HepG2 (cell line): ENCODE measurements around the gene DDAH1. TPM values are rescaled to one million over a fixed set of nuclear protein-coding genes. Genes with fewer than 3 reads are reported as not detected.

ENCODE experiments used
- ATM ChIP-seq: fragments of 450-650 bp; IDR thresholded peaks from 2 replicates; pipeline ENCODE4 v1.7.1; 2017; ENCODE audit warnings: mild to moderate bottlenecking, borderline replicate concordance
- DPF2 ChIP-seq: sonication (generic); formaldehyde crosslinking; IDR thresholded peaks from 2 replicates; pipeline ENCODE4 v1.4.0; 2020; ENCODE audit warnings: mild to moderate bottlenecking, low read depth, missing genetic modification reagents, borderline replicate concordance
- FIP1L1 ChIP-seq: fragments of 200-400 bp; formaldehyde crosslinking; IDR thresholded peaks from 2 replicates; pipeline ENCODE4 v1.6.1; 2018; ENCODE audit warnings: low read depth, mild to moderate bottlenecking, low read length, moderate library complexity, borderline replicate concordance; ENCODE audit not compliant: insufficient read depth
- GTF3A ChIP-seq: sonication (generic); formaldehyde crosslinking; conservative IDR thresholded peaks from 2 replicates; pipeline ENCODE4 v1.4.0; 2020; ENCODE audit warnings: mild to moderate bottlenecking, missing genetic modification reagents
- HOXA7 ChIP-seq: sonication (generic); formaldehyde crosslinking; IDR thresholded peaks from 2 replicates; pipeline ENCODE4 v1.8.1; 2022; ENCODE audit warnings: mild to moderate bottlenecking, missing genetic modification reagents, moderate library complexity
- ISL2 ChIP-seq: sonication (generic); formaldehyde crosslinking; IDR thresholded peaks from 2 replicates; pipeline ENCODE4 v1.5.0; 2020; ENCODE audit warnings: missing genetic modification reagents
- SIX4 ChIP-seq: sonication (generic); formaldehyde crosslinking; IDR thresholded peaks from 2 replicates; pipeline ENCODE4 v1.4.0; 2020; ENCODE audit warnings: missing genetic modification reagents
- SP1 ChIP-seq, 2 experiments: fragments of 450-650 bp in 1 of 2; sonication (generic) in 1 of 2; formaldehyde crosslinking in 1 of 2; IDR thresholded peaks; 2 replicates each; pipeline versions ENCODE4 v1.4.0 to v1.6.1; 2016 to 2020; ENCODE audit warnings: missing genetic modification reagents in 1 of 2
- ZNF737 ChIP-seq: sonication (generic); formaldehyde crosslinking; IDR thresholded peaks from 2 replicates; pipeline ENCODE4 v1.5.0; 2020; ENCODE audit warnings: missing genetic modification reagents, mild to moderate bottlenecking, borderline replicate concordance
- polyA plus RNA-seq, 8 experiments: library from polyadenylated mRNA; depleted of rRNA in 3 of 8; stranded (reverse) in 7 of 8; unstranded in 1 of 8; fragments of >200 nt; fragmentation: Illumina TruSeq in 4 of 8; extraction: Trizol in 4 of 8; gene quantifications; 2 replicates each; pipeline versions ENCODE4 v1.2.1 to v1.2.3, GENCODE V29; 2011 to 2016; ENCODE audit warnings: low read depth in 4 of 8, missing spikeins in 1 of 8, mixed read lengths in 1 of 8; ENCODE audit not compliant: insufficient read depth in 1 of 8
- total RNA-seq, 5 experiments: library from RNA; depleted of rRNA; stranded (reverse); fragments of >200 nt; fragmentation: Illumina TruSeq; extraction: Trizol; gene quantifications; 2 replicates each; pipeline ENCODE4 v1.2.3, GENCODE V29; 2016; ENCODE audit warnings: low read depth in 1 of 5
- TF ChIP-seq, protein P1 (sequence below): conservative IDR thresholded peaks from 2 replicates; pipeline ENCODE4 v1.6.1; 2018; ENCODE audit warnings: missing genetic modification reagents
- TF ChIP-seq, protein P2 (sequence below), 2 experiments: sonication (generic) in 1 of 2; formaldehyde crosslinking in 1 of 2; IDR thresholded peaks; 2 replicates each; pipeline versions ENCODE4 v1.6.1 to v1.9.0; 2014 to 2022; ENCODE audit warnings: antibody characterized with exemption in 1 of 2, borderline replicate concordance in 1 of 2, inconsistent platforms in 1 of 2, low read depth in 1 of 2, missing genetic modification reagents in 1 of 2
- TF ChIP-seq, protein P3 (sequence below): sonication (generic); formaldehyde crosslinking; IDR thresholded peaks from 2 replicates; pipeline ENCODE4 v1.5.1; 2020; ENCODE audit warnings: mild to moderate bottlenecking, missing genetic modification reagents, moderate library complexity
- TF ChIP-seq, protein P4 (sequence below): IDR thresholded peaks from 2 replicates; pipeline ENCODE4 v1.6.1; 2016; ENCODE audit warnings: mild to moderate bottlenecking
- TF ChIP-seq, protein P5 (sequence below): sonication (generic); formaldehyde crosslinking; IDR thresholded peaks from 2 replicates; pipeline ENCODE4 v1.9.0; 2021; ENCODE audit warnings: missing genetic modification reagents, borderline replicate concordance

Gene DDAH1
- total and polyA plus RNA-seq, 2 of the 13 experiments (the other 11 are each of a cell fraction or from before 2014, with no cell fraction given) = 39.7 to 64.4 TPM

DNA sequence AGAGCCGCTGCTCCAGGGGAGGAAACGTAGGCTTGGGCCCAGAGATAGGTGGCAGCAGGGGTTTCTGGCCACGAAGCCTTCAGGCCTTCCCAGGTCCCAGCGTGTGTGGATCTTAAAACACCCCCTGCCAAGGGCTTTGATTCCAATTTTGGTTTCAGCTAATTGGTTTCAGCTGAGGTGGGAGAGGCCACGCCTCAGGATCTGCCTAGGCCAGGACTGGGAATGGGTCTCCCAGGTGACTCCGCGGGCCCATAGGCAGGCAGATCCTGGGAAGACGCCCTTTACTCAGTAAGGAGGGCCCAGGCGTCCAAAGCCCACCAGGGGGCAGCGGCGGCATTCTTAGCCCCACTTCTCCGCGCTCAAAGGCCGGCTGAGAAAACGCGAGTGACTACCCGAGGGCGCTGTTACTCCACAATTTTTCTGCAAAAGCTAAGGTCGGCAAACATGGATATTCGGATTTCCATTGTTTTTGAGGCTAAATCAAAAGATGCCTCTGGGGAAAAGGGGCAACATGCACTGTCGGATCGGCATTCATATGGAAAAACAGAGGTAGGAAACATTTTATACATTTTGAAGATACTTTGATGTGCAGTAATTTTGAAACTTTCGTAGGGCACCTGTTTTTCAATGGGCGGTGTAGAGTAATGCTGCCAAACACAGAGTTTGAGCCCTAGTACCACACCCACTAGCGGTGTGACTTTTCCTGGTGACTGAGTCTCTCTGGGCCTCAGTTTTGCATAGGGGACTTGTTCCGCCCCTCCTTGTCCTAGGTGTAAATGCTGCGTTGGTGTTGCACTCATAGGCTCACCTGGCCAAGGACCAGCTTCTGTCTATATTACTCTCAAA lies 156.7 kb downstream of the DDAH1 start (continued):
- TF ChIP-seq, protein P1, sequence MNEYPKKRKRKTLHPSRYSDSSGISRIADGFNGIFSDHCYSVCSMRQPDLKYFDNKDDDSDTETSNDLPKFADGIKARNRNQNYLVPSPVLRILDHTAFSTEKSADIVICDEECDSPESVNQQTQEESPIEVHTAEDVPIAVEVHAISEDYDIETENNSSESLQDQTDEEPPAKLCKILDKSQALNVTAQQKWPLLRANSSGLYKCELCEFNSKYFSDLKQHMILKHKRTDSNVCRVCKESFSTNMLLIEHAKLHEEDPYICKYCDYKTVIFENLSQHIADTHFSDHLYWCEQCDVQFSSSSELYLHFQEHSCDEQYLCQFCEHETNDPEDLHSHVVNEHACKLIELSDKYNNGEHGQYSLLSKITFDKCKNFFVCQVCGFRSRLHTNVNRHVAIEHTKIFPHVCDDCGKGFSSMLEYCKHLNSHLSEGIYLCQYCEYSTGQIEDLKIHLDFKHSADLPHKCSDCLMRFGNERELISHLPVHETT = no peak
- TF ChIP-seq DPF2 (CRISPR knock-in tag) (no peak), ISL2 (CRISPR knock-in tag) (no peak), ATM (no peak), HOXA7 (CRISPR knock-in tag) (no peak), SP1 (IDR thresholded peaks at IDR 0.05) (no peak), SP1 (CRISPR knock-in tag; IDR thresholded peaks at IDR 0.05) (no peak), FIP1L1 (no peak), GTF3A (CRISPR knock-in tag) (no peak), SIX4 (CRISPR knock-in tag) (no peak), ZNF737 (CRISPR knock-in tag) (no peak)
- TF ChIP-seq, protein P2, sequence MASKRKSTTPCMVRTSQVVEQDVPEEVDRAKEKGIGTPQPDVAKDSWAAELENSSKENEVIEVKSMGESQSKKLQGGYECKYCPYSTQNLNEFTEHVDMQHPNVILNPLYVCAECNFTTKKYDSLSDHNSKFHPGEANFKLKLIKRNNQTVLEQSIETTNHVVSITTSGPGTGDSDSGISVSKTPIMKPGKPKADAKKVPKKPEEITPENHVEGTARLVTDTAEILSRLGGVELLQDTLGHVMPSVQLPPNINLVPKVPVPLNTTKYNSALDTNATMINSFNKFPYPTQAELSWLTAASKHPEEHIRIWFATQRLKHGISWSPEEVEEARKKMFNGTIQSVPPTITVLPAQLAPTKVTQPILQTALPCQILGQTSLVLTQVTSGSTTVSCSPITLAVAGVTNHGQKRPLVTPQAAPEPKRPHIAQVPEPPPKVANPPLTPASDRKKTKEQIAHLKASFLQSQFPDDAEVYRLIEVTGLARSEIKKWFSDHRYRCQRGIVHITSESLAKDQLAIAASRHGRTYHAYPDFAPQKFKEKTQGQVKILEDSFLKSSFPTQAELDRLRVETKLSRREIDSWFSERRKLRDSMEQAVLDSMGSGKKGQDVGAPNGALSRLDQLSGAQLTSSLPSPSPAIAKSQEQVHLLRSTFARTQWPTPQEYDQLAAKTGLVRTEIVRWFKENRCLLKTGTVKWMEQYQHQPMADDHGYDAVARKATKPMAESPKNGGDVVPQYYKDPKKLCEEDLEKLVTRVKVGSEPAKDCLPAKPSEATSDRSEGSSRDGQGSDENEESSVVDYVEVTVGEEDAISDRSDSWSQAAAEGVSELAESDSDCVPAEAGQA (IDR thresholded peaks at IDR 0.05; ENCODE audit: low read depth) = peak; percentile 33; the same call in 1 of the 2 replicates
- TF ChIP-seq, protein P2 (CRISPR knock-in tag; IDR thresholded peaks at IDR 0.05; ENCODE audit: borderline replicate concordance) = no peak
- TF ChIP-seq, protein P3, sequence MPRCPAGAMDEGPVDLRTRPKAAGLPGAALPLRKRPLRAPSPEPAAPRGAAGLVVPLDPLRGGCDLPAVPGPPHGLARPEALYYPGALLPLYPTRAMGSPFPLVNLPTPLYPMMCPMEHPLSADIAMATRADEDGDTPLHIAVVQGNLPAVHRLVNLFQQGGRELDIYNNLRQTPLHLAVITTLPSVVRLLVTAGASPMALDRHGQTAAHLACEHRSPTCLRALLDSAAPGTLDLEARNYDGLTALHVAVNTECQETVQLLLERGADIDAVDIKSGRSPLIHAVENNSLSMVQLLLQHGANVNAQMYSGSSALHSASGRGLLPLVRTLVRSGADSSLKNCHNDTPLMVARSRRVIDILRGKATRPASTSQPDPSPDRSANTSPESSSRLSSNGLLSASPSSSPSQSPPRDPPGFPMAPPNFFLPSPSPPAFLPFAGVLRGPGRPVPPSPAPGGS (CRISPR knock-in tag) = no peak
- TF ChIP-seq, protein P4, sequence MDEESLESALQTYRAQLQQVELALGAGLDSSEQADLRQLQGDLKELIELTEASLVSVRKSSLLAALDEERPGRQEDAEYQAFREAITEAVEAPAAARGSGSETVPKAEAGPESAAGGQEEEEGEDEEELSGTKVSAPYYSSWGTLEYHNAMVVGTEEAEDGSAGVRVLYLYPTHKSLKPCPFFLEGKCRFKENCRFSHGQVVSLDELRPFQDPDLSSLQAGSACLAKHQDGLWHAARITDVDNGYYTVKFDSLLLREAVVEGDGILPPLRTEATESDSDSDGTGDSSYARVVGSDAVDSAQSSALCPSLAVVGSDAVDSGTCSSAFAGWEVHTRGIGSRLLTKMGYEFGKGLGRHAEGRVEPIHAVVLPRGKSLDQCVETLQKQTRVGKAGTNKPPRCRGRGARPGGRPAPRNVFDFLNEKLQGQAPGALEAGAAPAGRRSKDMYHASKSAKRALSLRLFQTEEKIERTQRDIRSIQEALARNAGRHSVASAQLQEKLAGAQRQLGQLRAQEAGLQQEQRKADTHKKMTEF (CRISPR knock-in tag) = peak; percentile 62
- TF ChIP-seq, protein P5, sequence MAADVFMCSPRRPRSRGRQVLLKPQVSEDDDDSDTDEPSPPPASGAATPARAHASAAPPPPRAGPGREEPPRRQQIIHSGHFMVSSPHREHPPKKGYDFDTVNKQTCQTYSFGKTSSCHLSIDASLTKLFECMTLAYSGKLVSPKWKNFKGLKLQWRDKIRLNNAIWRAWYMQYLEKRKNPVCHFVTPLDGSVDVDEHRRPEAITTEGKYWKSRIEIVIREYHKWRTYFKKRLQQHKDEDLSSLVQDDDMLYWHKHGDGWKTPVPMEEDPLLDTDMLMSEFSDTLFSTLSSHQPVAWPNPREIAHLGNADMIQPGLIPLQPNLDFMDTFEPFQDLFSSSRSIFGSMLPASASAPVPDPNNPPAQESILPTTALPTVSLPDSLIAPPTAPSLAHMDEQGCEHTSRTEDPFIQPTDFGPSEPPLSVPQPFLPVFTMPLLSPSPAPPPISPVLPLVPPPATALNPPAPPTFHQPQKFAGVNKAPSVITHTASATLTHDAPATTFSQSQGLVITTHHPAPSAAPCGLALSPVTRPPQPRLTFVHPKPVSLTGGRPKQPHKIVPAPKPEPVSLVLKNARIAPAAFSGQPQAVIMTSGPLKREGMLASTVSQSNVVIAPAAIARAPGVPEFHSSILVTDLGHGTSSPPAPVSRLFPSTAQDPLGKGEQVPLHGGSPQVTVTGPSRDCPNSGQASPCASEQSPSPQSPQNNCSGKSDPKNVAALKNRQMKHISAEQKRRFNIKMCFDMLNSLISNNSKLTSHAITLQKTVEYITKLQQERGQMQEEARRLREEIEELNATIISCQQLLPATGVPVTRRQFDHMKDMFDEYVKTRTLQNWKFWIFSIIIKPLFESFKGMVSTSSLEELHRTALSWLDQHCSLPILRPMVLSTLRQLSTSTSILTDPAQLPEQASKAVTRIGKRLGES = no peak
